KMS-11 (cell line): ENCODE data around the gene PTPRF.
"Not testable (repeated sequence)": the region's sequence is repeated elsewhere in the genome, so short reads cannot be mapped to it uniquely, and the experiment has no call there.

Experiments
- H2AFZ ChIP-seq: fragments of 200-600 bp; sonication (generic); 2 replicates; pipeline ENCODE4 v1.6.1; 2016; ENCODE audit warnings: antibody characterized with exemption, mixed run types, low read depth
- H3K27ac ChIP-seq: fragments of 200-600 bp; sonication (generic); 2 replicates; pipeline ENCODE4 v1.6.1; 2016; ENCODE audit warnings: mild to moderate bottlenecking, mixed run types
- H3K27me3 ChIP-seq: fragments of 200-600 bp; sonication (generic); 2 replicates; pipeline ENCODE4 v1.6.1; 2017; ENCODE audit warnings: mild to moderate bottlenecking, low read depth, mixed run types, moderate library complexity; ENCODE audit not compliant: insufficient read depth
- H3K36me3 ChIP-seq: fragments of 200-600 bp; sonication (generic); 2 replicates; pipeline ENCODE4 v1.6.1; 2017; ENCODE audit warnings: mild to moderate bottlenecking, mixed run types; ENCODE audit not compliant: insufficient read depth
- H3K4me1 ChIP-seq: fragments of 200-600 bp; sonication (generic); 2 replicates; pipeline ENCODE4 v1.6.1; 2016; ENCODE audit warnings: mild to moderate bottlenecking, low read depth, mixed run types; ENCODE audit not compliant: poor library complexity, severe bottlenecking
- H3K4me2 ChIP-seq: fragments of 200-600 bp; sonication (generic); 2 replicates; pipeline ENCODE4 v1.7.0; 2016; ENCODE audit warnings: mild to moderate bottlenecking, mixed run types
- H3K4me3 ChIP-seq: fragments of 200-600 bp; sonication (generic); IDR thresholded peaks from 2 replicates; pipeline ENCODE4 v1.6.1; 2017; ENCODE audit warnings: low read depth, low read length, mixed read lengths; ENCODE audit not compliant: insufficient read depth
- H3K79me2 ChIP-seq: fragments of 200-600 bp; sonication (generic); 2 replicates; pipeline ENCODE4 v1.6.1; 2016; ENCODE audit warnings: low read depth, mixed run types; ENCODE audit not compliant: insufficient read depth
- H3K9ac ChIP-seq: fragments of 200-600 bp; sonication (generic); 2 replicates; pipeline ENCODE4 v1.6.1; 2016; ENCODE audit warnings: mild to moderate bottlenecking, mixed run types
- H4K20me1 ChIP-seq: fragments of 200-600 bp; sonication (generic); 2 replicates; pipeline ENCODE4 v1.6.1; 2016; ENCODE audit warnings: mild to moderate bottlenecking, mixed run types; ENCODE audit not compliant: insufficient read depth
- CTCF ChIP-seq: fragments of 200-600 bp; sonication (generic); conservative IDR thresholded peaks from 2 replicates; pipeline ENCODE4 v1.6.1; 2017; ENCODE audit warnings: low read depth, mild to moderate bottlenecking, antibody characterized with exemption, low read length, moderate library complexity, mixed read lengths

The PTPRF gene

GRCh38 chr1:43495204-43495603 is 35.5 kb upstream of the PTPRF start:
- Histone ChIP-seq H3K9ac (no peak overlapping the region), H2AFZ (no peak overlapping the region), H3K27me3 (no peaks in the 10 kb centered on the region), H4K20me1 (no peaks in the 10 kb centered on the region), H3K4me3 (no peak overlapping the region), H3K4me1 (no peaks in the 10 kb centered on the region), H3K4me2 (no peak overlapping the region), H3K36me3 (no peaks in the 10 kb centered on the region), H3K27ac (no peak overlapping the region), H3K79me2 (no peaks in the 10 kb centered on the region)
- TF ChIP-seq CTCF: no peak

- no peak overlapping the region for H3K27ac ChIP-seq
Observed at GRCh38 chr1:43499898-43500297, 30.8 kb upstream of the PTPRF start.

GRCh38 chr1:43501806-43502205 is 28.9 kb upstream of the PTPRF start:
- not testable (repeated sequence) for H4K20me1 ChIP-seq, H2AFZ ChIP-seq, H3K4me2 ChIP-seq, H3K27ac ChIP-seq, H3K79me2 ChIP-seq, H3K4me3 ChIP-seq, H3K4me1 ChIP-seq, H3K9ac ChIP-seq, H3K27me3 ChIP-seq, H3K36me3 ChIP-seq

More at GRCh38 chr1:43499898-43500297, 30.8 kb upstream of the PTPRF start:
- H3K4me3 ChIP-seq: no peak overlapping the region
- H3K79me2 ChIP-seq: no peaks in the 10 kb centered on the region
- H3K4me1 ChIP-seq: no peaks in the 10 kb centered on the region
- no peak overlapping the region for H3K4me2 ChIP-seq
- no peak overlapping the region for H2AFZ ChIP-seq
- H4K20me1 ChIP-seq: no peaks in the 10 kb centered on the region
- H3K9ac ChIP-seq: no peak overlapping the region
- no peaks in the 10 kb centered on the region for H3K27me3 ChIP-seq
- H3K36me3 ChIP-seq: no peaks in the 10 kb centered on the region
- no peak for TF ChIP-seq CTCF

- no peak overlapping the region for H3K27ac ChIP-seq
- no peak overlapping the region for H3K9ac ChIP-seq
- no peak overlapping the region for H3K4me2 ChIP-seq
- peaks cover 4% of the 10 kb centered on the region for H3K4me1 ChIP-seq
- H3K79me2 ChIP-seq: no peaks in the 10 kb centered on the region
- H4K20me1 ChIP-seq: no peaks in the 10 kb centered on the region
- H2AFZ ChIP-seq: no peak overlapping the region
- H3K4me3 ChIP-seq: no peak overlapping the region
- no peaks in the 10 kb centered on the region for H3K27me3 ChIP-seq
- TF ChIP-seq CTCF: no peak
- no peaks in the 10 kb centered on the region for H3K36me3 ChIP-seq
Observed at GRCh38 chr1:43503534-43503933, 27.1 kb upstream of the PTPRF start.

- TF ChIP-seq CTCF: no peak
- Histone ChIP-seq H3K4me1 (peaks cover 21% of the 10 kb centered on the region), H3K4me2 (no peak overlapping the region)
Observed at GRCh38 chr1:43505077-43505780, 25.5 kb upstream of the PTPRF start.

More at GRCh38 chr1:43505077-43505780, 25.5 kb upstream of the PTPRF start:
- H3K79me2 ChIP-seq: no peaks in the 10 kb centered on the region
- no peaks in the 10 kb centered on the region for H4K20me1 ChIP-seq
- no peak overlapping the region for H3K27ac ChIP-seq
- no peaks in the 10 kb centered on the region for H3K36me3 ChIP-seq
- H3K9ac ChIP-seq: no peak overlapping the region
- no peaks in the 10 kb centered on the region for H3K27me3 ChIP-seq
- no peak overlapping the region for H2AFZ ChIP-seq
- H3K4me3 ChIP-seq: no peak overlapping the region
